Measurements from ENCODE around the gene CYP4F12.
"Not testable (repeated sequence)": the region's sequence is repeated elsewhere in the genome, so short reads cannot be mapped to it uniquely, and the experiment has no call there.

CYP4F12 gene

DNA sequence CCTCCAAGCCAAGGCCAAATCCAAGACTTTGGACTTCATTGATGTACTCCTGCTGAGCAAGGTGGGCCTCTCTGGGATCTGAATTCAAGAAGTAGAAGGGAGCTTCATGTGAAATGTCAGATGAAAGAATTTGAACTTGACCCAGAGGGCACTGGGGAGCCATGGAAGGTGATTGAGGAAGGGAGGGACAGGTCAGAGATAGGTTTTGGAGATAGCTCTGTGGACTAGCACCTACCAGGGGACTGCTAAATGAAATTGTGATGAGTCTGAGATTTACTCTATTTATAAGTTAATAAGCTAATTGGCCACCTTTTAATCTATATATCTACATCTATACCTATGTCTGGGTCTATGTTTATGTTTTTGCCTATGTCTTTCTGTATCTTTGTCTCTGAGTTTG lies 22.8 kb upstream of the CYP4F12 start:
- not testable (repeated sequence) for DNase-seq

DNA sequence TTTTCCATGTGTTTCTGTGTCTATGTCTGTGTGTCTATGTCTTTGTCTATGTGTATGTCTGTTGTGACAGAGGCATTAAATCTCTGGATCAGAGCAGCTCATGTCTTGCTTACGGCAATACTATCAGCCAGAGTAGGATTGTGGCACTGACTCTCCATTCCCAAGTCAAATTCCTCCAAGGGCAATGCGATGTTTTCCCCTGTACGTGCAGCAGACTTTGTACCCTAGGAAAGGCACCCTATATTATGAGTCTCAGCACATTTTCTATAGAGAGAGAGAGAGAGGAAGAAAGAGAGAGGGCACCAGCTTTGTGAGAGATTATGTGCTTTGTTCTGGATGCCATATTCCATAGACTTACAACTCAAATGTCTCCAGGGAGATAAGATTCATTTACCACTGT lies 21.1 kb upstream of the CYP4F12 start:
- no peak for DNase-seq

DNA sequence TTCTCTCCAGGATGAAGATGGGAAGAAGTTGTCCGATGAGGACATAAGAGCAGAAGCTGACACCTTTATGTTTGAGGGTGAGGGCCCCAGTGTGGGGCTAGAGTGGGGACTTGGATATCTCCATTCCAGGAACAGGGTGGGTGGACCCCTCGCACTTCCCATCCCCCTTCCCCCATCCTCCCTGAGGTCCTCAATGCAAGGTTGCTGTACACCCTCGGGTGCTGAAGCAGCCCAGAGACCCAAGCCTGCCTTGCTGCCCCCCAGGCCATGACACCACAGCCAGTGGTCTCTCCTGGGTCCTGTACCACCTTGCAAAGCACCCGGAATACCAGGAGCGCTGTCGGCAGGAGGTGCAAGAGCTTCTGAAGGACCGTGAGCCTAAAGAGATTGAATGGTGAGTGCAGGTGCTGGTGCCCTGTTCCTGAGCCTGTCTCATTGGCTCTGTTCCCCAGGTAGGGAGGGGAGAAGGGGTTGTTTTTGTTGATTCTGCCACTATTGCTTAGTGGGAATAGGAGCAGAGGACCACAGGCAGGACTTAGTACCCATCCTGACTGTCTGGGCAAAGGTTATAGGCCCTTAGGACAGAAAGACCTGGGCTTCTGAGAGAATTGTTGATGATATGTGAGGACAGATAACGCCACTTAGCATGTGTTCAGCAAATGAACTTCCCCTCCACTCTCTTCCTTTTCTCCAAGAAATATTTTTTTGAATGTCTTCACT lies 20.2 kb upstream of the CYP4F12 start:
- DNase-seq: no peak

DNA sequence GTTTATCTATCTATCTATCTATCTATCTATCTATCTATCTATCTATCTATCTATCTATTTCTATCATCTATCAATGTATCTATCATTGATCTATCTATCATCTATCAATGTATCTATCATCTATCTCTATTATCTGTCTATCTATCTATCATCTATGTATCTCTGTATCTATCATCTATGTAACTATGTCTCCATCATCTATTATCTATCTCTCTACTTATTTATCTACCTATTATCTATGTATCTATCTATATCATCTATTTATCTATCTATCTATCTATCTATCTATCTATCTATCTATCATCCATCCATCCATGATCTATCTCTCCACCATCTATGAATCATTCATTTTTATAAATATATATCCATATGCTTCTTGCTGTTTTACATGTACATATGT lies 16.4 kb upstream of the CYP4F12 start:
- DNase-seq: no peak

DNA sequence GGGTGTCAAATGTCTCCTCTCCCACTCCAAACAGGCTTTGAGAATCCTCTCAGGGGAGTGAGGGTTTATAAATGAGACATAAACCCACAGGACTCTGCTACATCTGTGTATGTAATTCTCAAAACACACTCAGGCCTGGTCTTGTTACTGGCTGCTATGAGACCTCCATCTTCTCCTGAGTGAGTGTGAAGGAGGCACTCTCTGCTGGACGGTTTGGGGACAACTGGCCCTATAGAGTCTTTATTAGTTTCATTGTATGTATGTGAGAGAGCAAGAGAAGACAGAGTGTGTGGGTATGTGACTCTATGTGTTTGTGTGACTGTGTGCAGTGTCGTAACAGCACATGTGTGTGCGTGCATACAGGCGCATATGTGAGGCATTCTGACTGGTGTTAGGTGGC lies 9.6 kb upstream of the CYP4F12 start:
- no peak for DNase-seq

DNA sequence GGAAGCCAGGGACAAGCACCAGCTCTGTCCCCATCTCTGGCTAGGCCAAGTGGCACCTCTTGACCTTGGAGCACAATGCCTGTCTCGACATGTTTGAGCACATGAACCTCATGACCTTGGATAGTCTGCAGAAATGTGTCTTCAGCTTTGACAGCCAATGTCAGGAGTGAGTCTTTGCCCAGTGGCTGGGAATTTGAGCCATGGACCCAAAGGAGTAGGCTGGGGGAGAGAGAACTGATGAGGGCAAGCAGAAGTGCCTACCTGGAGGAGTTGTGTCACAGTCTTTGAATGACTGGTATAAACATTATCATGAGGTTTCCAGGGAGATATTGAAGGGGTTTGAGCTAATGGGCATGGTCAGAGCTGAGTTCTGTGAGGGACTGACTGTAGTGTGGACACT lies 6.7 kb upstream of the CYP4F12 start:
- no peak for DNase-seq

DNA sequence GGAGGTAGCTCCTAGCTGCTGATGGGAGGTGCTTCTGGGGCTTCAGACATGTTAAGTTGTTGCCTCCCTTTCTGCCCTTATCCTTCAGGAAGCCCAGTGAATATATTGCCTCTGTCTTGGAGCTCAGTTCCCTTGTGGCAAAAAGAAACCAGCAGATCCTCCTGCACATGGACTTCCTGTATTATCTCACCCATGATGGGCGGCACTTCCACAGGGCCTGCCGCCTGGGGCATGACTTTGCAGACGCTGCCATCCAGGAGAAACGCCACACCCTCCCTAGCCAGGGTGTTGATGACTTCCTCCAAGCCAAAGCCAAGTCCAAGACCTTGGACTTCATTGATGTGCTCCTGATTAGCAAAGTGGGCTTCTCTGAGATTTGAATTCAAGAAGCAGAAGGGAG lies 6.0 kb upstream of the CYP4F12 start:
- DNase-seq: no peak

DNA sequence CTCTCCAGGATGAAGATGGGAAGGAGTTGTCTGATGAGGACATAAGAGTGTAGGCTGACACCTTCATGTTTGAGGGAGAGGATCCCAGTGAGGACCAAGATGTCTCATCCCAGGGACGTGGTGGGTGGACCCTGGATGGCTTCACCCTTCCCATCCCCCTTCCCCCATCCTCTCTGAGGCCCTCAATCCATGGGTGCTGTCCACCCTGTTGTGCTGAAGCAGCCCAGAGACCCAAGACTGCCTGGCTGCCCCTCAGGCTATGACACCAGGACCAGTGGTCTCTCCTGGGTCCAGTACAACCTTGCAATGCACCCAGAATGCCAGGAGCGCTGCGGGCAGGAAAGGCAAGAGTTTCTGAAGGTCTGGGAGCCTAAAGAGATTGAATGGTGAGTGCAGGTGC lies 3.4 kb upstream of the CYP4F12 start:
- DNase-seq: no peak

DNA sequence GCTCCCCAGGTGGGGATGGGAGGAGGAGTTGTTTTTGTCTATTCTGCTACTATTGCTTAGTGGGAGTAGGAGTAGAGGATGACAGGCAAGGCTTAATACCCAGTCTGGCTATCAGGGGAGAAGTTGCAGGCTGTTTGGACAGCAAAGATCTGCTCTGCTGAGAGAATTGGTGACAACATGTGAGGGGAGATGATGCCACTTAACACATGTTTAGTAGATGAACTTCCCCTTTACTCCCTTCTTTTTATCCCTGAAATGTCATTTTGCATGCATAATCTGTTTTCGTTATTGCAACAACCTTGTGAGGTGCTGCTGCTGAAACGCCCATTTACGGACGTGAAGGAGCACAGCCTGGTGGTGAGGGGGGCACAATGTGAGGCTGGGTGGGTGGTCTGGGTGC lies 3.0 kb upstream of the CYP4F12 start:
- DNase-seq: no peak

DNA sequence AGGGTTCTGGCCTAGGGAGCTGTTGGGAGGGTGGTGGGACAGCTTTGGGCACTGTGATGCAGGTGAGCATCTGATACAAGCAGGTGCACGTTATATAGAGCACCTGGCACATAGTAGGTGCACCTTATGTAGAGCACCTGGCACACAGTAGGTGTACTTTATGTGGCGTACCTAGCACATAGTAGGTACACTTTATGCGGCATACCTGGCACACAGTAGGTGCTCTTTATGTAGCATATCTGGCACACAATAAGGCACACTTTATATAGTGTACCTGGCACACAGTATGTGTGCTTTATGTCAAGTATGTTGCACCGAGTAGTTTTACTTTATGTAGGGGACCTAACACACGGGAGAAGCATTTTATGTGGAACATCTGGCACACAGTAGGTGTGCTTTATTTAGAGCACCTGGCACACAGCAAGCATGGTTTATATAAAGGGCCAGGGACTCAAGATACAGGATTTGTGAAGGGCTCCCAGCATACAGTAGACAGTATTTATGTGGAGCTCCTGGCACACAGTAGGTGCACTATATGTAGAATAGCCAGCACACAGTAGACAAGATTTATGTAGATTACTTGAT lies 1.6 kb upstream of the CYP4F12 start:
- no peak for DNase-seq

DNA sequence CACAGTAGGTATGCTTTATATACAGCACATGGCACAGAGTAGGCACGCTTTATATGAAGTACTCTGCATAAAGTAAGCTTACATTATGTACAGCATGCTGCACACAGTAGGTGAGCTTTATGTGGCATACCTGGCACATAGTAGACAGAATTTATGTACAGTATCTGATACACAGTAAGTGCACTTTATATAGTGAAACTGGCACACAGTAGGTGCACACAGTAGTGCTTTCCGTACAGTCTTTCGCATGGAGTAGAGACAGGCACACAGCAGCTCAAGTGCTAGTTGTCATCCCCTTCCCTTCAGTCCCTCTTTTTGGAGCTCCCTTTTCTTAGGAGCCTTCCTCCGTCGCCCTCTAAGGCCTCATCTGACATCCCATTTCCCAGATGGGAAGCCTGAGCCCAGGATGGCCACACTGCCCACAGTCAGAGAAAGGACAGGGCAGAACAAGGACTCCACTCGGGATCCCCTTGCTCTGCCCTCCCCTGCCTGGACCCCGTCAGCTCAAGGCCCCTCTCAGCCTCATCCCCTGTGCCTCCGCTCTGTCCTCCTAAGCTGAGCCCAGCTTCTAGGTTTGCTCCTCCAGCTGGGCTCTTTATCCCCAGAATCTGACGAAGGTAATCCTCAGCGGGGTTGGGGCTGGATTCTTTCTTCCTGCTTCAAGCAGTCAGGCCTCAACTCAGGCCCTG lies 852 bp upstream of the CYP4F12 start:
- no peak for DNase-seq

DNA sequence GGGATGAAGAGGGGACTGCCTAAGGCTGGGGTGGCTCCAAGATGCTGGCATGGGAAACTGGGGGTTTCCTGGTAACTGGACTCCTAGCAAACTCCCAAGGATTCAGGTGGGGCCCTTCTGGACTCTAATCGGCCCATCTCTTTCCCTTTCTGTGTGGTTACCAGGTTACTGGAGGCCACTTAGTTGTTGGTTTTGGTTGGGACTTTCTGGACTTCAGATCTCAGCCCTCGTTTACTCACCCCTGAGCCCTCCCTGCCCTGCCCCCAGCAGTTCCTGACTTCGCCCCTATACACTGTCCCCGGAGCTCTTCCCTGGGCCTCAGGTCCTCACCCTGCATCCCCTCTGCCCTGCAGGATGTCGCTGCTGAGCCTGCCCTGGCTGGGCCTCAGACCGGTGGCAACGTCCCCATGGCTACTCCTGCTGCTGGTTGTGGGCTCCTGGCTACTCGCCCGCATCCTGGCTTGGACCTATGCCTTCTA lies 328 bp downstream of the CYP4F12 start:
- no peak for DNase-seq

DNA sequence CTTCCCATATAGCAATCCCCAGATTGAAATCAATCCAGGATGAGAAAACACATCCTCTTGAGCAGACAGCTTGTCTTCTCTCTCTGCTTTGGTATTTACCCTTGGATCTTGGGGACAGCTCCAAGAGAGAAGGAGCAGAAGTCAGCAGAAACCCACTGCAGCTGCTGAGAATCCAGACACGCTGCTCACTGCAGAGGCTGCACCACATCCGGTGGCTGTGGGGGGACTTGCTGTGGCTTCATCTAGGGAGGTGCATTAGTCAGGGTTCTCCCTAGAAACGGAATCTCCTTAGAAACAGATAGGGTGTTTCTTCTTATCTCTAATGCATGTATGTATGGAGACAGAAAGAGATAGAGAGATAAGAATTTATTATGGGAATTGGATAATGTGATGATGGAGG lies 2.7 kb downstream of the CYP4F12 start:
- no peak for DNase-seq

DNA sequence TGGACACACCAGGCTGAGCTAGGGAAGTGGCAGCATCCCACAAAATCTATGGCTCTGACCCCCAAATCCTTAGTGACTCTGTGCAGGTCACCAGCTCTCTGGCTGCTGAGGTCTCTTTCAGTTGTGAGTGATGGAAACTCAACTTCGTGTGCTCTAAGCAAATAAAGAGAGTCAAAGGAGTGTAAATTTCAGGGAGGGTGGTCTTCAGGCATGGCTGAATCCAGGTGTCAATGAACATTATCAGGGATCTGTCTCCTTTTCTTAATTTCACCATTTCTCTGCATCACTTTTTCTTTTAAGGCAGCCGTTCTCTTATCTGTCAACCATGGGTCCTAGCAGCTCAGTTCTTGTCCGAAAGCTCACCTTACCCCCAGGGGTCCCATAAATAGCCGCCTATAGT lies 6.2 kb downstream of the CYP4F12 start:
- no peak for DNase-seq

DNA sequence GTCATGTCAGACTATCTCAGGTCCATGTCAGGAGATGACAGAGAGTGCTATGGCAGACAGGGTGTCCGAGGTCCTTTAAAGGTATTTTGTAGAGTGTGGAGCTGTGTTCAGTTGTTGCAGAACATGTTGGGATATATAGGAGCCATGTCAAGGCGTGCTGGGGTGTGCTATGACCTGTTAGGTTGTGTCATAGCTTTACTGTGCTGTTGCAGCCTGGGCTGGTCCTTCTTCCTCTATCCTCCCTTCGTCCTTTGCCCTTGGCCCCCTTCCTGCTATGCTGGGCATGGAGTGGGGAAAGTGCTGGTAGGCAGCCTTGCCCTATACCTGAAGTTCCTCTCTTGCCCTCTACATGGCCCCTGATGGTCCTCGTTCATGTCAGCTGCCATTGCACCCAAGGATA lies 7.0 kb downstream of the CYP4F12 start:
- not testable (repeated sequence) for DNase-seq

DNA sequence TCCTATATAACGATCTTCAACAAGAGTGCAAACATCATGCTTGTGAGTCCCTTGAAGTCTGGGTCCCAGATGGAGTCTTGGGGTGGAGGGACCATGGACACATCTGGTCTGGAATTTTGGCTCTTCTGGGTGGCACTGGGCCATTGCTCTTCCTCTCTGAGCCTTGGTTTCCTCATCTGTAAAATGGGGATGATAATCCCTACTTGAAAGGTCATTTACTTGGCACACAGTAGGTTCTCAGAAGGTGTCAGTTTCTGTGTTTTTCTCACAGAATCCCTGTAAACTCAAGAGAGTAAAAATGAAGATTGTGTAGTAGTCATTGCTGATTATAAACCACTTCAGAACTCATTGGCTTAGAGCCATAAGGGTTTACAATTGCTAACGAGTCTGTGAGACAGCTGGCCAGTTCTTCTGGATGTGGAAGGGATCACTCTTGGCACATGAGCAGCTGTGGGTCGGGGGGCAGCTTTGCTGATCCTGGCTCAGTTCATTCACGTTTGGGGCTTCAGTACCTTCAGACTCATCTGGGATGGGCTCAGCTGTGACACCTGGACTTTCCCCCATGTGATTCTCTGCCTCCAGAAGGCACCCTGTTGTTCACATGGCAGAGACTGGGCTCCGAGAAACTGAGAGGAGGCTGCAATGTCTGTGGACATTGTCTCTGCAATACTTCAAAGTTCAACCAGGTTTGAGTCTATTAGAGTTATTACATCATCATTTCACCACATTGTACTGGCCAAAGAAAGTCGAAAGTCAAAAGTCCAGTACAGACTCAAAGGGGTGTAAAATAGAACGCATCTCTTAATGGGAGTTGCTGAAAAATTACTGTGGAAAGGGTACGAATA lies 7.8 kb downstream of the CYP4F12 start:
- no peak for DNase-seq

DNA sequence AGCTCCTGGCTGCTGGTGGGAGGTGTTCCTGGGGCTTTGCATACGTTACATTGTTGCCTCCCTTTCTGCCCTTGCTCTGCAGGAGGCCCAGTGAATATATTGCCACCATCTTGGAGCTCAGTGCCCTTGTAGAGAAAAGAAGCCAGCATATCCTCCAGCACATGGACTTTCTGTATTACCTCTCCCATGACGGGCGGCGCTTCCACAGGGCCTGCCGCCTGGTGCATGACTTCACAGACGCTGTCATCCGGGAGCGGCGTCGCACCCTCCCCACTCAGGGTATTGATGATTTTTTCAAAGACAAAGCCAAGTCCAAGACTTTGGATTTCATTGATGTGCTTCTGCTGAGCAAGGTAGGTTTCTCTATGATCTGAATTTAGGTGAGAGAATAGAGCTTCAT lies 10.5 kb downstream of the CYP4F12 start:
- no peak for DNase-seq

DNA sequence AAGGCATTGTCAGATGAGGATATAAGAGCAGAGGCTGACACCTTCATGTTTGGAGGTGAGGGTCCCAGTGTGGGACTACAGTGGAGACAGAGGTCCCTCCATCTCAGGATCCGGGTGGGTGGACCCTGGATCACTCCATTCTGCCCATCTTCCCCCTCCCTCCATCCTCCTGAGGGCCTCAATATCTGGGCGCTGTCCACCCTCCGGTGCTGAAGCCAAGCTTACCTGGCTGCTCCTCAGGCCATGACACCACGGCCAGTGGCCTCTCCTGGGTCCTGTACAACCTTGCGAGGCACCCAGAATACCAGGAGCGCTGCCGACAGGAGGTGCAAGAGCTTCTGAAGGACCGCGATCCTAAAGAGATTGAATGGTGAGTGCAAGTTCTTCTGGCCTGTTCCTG lies 11.9 kb downstream of the CYP4F12 start:
- no peak for DNase-seq

DNA sequence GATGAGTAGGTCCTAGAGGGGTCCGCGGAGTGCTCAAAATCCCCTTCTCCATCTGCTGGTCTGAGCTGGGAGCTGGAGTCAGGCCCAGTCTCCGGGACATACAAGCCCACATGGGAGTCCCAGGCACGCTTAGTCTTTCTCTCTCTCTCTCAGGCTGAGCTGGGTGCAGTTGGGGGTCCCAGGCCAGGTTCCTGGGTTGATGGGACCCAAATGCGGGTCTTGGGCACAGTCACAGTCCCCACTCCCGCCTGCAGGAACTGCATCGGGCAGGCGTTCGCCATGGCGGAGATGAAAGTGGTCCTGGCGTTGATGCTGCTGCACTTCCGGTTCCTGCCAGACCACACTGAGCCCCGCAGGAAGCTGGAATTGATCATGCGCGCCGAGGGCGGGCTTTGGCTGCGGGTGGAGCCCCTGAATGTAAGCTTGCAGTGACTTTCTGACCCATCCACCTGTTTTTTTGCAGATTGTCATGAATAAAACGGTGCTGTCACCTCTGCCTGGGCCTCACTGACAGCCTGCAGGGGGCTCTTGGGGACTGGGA lies 23.8 kb downstream of the CYP4F12 start:
- DNase-seq: no peak

DNA sequence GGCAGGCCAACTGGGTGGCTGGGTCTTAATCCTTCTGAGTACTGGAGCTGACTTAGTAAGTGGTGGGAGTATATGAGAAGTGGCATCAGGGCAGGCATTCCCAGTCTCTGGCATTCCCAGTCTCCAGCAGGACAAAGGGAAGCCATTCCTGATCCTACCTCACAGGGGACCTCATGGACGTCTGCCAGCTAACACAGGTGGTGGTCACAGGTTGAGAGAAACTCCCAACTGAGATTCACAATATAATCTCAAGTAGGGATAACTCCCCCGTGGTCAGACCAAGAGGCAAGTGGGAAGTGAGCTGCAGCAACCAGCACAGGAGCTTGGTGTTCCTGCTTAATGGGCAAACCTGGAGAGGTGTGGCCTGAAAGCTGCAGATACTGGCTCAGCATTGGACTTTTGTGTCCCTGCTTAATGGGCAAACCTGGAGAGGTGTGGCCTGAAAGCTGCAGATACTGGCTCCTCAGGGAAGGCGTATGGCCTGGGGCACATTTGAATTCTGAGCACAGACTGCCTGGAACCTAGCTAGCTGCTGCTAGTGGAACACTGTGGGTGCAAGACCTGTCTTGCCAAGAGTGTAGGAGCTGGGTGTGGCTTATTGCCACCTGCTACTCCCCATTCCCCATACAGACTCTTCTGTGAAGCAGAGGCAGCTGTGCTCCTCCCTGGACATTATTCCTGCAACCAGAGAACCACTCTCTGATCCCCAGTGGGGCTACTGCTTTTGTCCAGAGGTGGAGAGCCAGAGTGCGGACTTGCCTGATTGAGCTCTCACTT lies 29.1 kb downstream of the CYP4F12 start:
- DNase-seq: no peak

DNA sequence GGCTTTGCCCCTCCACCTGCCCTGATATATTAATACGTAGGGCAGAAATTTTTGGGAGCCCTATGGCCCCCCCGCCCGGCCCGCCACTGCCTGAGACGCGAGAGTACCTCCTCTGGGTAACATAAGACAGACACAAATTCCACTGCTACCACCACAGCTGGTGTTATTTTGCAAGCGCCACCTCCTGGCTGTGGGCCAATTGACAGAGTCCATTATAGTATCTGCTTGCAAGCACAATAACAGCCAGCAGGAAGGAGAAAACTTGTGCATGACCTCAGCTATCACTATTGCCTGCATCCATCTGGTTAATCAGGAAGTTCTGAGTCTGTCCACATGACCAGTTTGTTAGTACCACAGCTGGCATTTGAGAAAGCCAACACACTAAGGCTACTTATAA lies 29.6 kb downstream of the CYP4F12 start:
- DNase-seq: no peak

DNA sequence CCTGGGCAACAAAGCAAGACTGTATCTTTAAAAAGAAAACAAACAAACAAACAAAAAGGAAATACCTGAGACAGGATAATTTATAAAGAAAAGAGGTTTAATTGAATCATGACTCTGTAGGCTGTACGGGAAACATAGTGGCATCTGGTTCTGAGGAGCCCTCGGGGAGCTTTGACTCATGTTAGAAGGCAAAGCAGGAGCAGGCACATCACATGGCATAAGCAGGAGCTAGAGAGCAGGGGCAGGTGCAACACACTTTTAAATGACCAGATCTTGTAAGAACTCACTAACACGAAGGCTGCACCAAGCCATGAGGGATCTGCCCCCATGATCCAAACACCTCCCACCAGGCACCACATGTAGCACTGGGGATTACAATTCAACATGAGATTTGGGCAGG lies 41.8 kb downstream of the CYP4F12 start:
- no peak for DNase-seq

All from GOT3 (cell line).